Keratinocyte (primary cell): ENCODE data around the gene CFAP61. TPM values are rescaled to one million over a fixed set of nuclear protein-coding genes. Genes with fewer than 3 reads are reported as not detected.

ENCODE experiments used
- DNase-seq: peaks from one replicate; pipeline ENCODE4 v3.0.0-alpha.2; 2011; ENCODE audit warnings: low read depth, missing footprints, low spot score
- FAIRE-seq: peaks from 2 replicates; lab custom pipeline; 2011; peaks lifted over from hg19 to GRCh38; lab: Jason Lieb, UNC
- H2AFZ ChIP-seq: 2 replicates; pipeline ENCODE4 v1.6.0; 2012; ENCODE audit warnings: low read length, control low read depth, inconsistent platforms; ENCODE audit not compliant: control insufficient read depth
- H3K27ac ChIP-seq: 2 replicates; pipeline ENCODE4 v1.5.1; 2011; ENCODE audit warnings: low read length; ENCODE audit not compliant: control insufficient read depth, insufficient read depth
- H3K27me3 ChIP-seq: 3 replicates; pipeline ENCODE4 v1.6.0; 2011; ENCODE audit warnings: low read length; ENCODE audit not compliant: control insufficient read depth, insufficient read depth; ENCODE audit errors: extremely low read depth
- H3K36me3 ChIP-seq, 2 experiments: 2 replicates in 1 of 2; 3 replicates in 1 of 2; pipeline ENCODE4 v1.5.1; 2011; ENCODE audit warnings: low read length in 2 of 2, mild to moderate bottlenecking in 1 of 2; ENCODE audit not compliant: control insufficient read depth in 2 of 2, insufficient read depth in 2 of 2; ENCODE audit errors: extremely low read depth in 1 of 2
- H3K4me1 ChIP-seq: 3 replicates; pipeline ENCODE4 v1.5.1; 2011; ENCODE audit warnings: low read length; ENCODE audit not compliant: control insufficient read depth, insufficient read depth; ENCODE audit errors: extremely low read depth
- H3K4me2 ChIP-seq: 3 replicates; pipeline ENCODE4 v1.6.0; 2011; ENCODE audit warnings: low read depth, low read length; ENCODE audit not compliant: control insufficient read depth, insufficient read depth; ENCODE audit errors: extremely low read depth
- H3K4me3 ChIP-seq, 3 experiments: fragments of 200-600 bp in 1 of 3; sonication (generic) in 1 of 3; 2 replicates in 2 of 3; 3 replicates in 1 of 3; pipeline ENCODE4 v1.5.1; 2011 to 2016; ENCODE audit warnings: low read length in 3 of 3, mild to moderate bottlenecking in 3 of 3, control low read depth in 2 of 3, inconsistent platforms in 1 of 3, low read depth in 1 of 3, mixed read lengths in 1 of 3, mixed run types in 1 of 3, moderate library complexity in 1 of 3; ENCODE audit not compliant: control insufficient read depth in 2 of 3, insufficient read depth in 2 of 3; ENCODE audit errors: extremely low read depth in 1 of 3
- H3K79me2 ChIP-seq: 2 replicates; pipeline ENCODE4 v1.6.0; 2012; ENCODE audit warnings: low read length; ENCODE audit not compliant: control insufficient read depth, insufficient read depth
- H3K9ac ChIP-seq: 3 replicates; pipeline ENCODE4 v1.6.0; 2011; ENCODE audit warnings: low read length; ENCODE audit not compliant: control insufficient read depth, insufficient read depth; ENCODE audit errors: extremely low read depth
- H3K9me1 ChIP-seq: 3 replicates; pipeline ENCODE4 v1.6.0; 2011; ENCODE audit warnings: low read length; ENCODE audit not compliant: control insufficient read depth, insufficient read depth; ENCODE audit errors: extremely low read depth
- H3K9me3 ChIP-seq: 2 replicates; pipeline ENCODE4 v1.5.1; 2012; ENCODE audit warnings: low read depth, low read length; ENCODE audit not compliant: control insufficient read depth
- H4K20me1 ChIP-seq: 3 replicates; pipeline ENCODE4 v1.6.0; 2011; ENCODE audit warnings: low read length; ENCODE audit not compliant: control insufficient read depth, insufficient read depth; ENCODE audit errors: extremely low read depth
- EZH2 ChIP-seq: IDR thresholded peaks from one replicate; pipeline ENCODE4 v1.6.1; 2012; ENCODE audit warnings: inconsistent platforms, mild to moderate bottlenecking, low read length, moderate library complexity
- dilution Hi-C: fragments of 300-500 bp; cut with MboI; formaldehyde crosslinking; loops from one replicate; pipeline ENCODE4 v1.7.0; 2020; ENCODE audit warnings: low sequenced_read_pairs; ENCODE audit not compliant: extremely low pct_ligation_motif_present
- polyA plus RNA-seq, 5 experiments: library from polyadenylated mRNA; depleted of rRNA in 3 of 5; stranded (reverse) in 3 of 5; stranded (forward) in 1 of 5; unstranded in 1 of 5; fragments of >200 nt; gene quantifications; 1 replicate in 1 of 5; 2 replicates in 3 of 5; 3 replicates in 1 of 5; pipeline versions ENCODE4 v1.2.1 to v1.2.3, GENCODE V29; 2011 to 2012; ENCODE audit warnings: missing spikeins in 2 of 5, low read depth in 1 of 5, low replicate concordance in 1 of 5
- TF ChIP-seq, protein P1 (sequence below), 3 experiments: IDR thresholded peaks in 1 of 3; conservative IDR thresholded peaks in 1 of 3; optimal IDR thresholded peaks in 1 of 3; 2 replicates in 2 of 3; 3 replicates in 1 of 3; pipeline versions ENCODE3 to v1.5.1; 2011; ENCODE audit warnings: low read length in 3 of 3, mild to moderate bottlenecking in 3 of 3, moderate library complexity in 2 of 3, control low read depth in 1 of 3, inconsistent platforms in 1 of 3; ENCODE audit not compliant: insufficient read depth in 2 of 3; ENCODE audit errors: extremely low read depth in 1 of 3

The CFAP61 gene
- polyA plus RNA-seq, 1 donor (not counting 4 experiments of a cell fraction or from before 2014, with no cell fraction given): 0.25 TPM

DNA sequence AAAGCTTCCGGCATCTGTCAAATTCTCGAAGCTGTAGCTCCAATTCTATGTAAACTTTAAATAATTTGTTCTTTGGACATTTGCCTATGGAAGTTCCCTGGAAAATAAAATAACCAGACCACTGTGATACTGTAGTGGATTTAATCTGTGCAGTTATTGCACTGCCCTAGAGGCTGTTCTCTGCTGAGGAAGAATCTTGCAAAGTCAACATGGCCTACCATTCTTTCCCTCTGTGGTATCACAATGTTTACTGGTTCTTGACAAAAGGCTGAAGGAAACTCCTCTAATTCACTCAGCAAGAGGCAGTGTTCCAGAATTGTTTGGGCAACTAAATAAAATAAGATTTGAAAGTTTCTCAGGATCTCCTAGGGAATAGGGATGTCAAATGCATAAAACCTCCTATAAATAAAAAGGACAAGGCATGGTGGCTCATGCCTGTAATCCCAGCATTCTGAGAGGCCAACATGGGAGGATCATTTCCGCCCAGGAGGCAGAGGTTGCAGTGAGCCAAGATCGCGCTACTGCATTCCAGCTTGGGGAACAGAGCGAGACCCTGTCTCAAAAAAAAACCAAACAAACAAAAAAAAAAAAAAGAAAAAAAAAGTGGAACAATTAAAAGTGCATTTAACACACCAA, 12.5 kb upstream of the CFAP61 start:
- peaks cover 30 to 49% of the 10 kb centered on the region in 2 experiments for H3K36me3 ChIP-seq
- FAIRE-seq (no peak), DNase-seq (no peak)
- H3K27ac ChIP-seq: no peak overlapping the region
- H3K9me3 ChIP-seq: no peaks in the 10 kb centered on the region
- no peak overlapping the region for H2AFZ ChIP-seq
- no peaks in the 10 kb centered on the region for H4K20me1 ChIP-seq
- no peaks in the 10 kb centered on the region for H3K27me3 ChIP-seq
- no peaks in the 10 kb centered on the region for H3K9me1 ChIP-seq
- no peak overlapping the region for H3K9ac ChIP-seq
- no peaks in the 10 kb centered on the region for H3K4me1 ChIP-seq
- no peak overlapping the region for H3K4me3 ChIP-seq
- H3K4me2 ChIP-seq: no peak overlapping the region
- no peaks in the 10 kb centered on the region for H3K79me2 ChIP-seq
- dilution Hi-C loops: no loop called here
- no peak for TF ChIP-seq EZH2
- TF ChIP-seq, protein P1, sequence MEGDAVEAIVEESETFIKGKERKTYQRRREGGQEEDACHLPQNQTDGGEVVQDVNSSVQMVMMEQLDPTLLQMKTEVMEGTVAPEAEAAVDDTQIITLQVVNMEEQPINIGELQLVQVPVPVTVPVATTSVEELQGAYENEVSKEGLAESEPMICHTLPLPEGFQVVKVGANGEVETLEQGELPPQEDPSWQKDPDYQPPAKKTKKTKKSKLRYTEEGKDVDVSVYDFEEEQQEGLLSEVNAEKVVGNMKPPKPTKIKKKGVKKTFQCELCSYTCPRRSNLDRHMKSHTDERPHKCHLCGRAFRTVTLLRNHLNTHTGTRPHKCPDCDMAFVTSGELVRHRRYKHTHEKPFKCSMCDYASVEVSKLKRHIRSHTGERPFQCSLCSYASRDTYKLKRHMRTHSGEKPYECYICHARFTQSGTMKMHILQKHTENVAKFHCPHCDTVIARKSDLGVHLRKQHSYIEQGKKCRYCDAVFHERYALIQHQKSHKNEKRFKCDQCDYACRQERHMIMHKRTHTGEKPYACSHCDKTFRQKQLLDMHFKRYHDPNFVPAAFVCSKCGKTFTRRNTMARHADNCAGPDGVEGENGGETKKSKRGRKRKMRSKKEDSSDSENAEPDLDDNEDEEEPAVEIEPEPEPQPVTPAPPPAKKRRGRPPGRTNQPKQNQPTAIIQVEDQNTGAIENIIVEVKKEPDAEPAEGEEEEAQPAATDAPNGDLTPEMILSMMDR (optimal IDR thresholded peaks at IDR 0.05 in 1 of 3, IDR thresholded peaks at IDR 0.05 in 1 of 3, conservative IDR thresholded peaks at IDR 0.05 in 1 of 3; ENCODE audit: extremely low read depth in 1 of 3, insufficient read depth in 2 of 3, low read length in 3 of 3): no peak

DNA sequence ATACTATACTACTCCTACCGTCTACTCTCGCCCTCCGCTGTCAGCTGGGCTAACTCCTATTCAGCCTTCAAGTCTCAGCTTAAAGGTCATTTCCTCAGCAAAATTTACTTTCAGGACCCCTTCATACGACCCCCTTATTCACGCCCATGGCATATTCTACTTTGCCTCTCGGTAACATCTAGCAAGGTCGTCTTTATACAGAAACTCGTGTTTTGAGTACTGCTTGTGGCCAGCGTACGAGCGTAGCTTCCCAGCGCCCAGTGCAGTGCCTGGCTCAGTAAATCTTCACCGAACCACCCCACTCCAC, 612 bp upstream of the CFAP61 start:
- DNase-seq: no peak
- Histone ChIP-seq H3K9ac (peak overlapping the region; percentile 85), H3K36me3 (peaks cover 6 to 13% of the 10 kb centered on the region in 2 experiments), H3K79me2 (peaks cover 15% of the 10 kb centered on the region), H4K20me1 (no peaks in the 10 kb centered on the region), H3K27ac (peak overlapping the region; percentile 74), H3K4me2 (peak overlapping the region; percentile 98), H3K4me1 (peaks cover 12% of the 10 kb centered on the region), H2AFZ (peak overlapping the region; percentile 100), H3K9me3 (no peaks in the 10 kb centered on the region), H3K27me3 (no peaks in the 10 kb centered on the region), H3K9me1 (no peaks in the 10 kb centered on the region), H3K4me3 (peak overlapping the region; percentile 87 to 98 (median 98))
- FAIRE-seq: no peak
- TF ChIP-seq, protein P1 (optimal IDR thresholded peaks at IDR 0.05 in 1 of 3, IDR thresholded peaks at IDR 0.05 in 1 of 3, conservative IDR thresholded peaks at IDR 0.05 in 1 of 3; ENCODE audit: extremely low read depth in 1 of 3, insufficient read depth in 2 of 3, low read length in 3 of 3): no peak
- no peak for TF ChIP-seq EZH2
- dilution Hi-C loops: no loop called here
